GM23338 (cell line): ENCODE results near the gene SYNPR.

Experiments used
- CREB1 ChIP-seq: fragments of 250-450 bp; sonication (Bioruptor Pico); IDR thresholded peaks from 2 replicates; pipeline ENCODE4 v1.5.0; 2020; ENCODE audit warnings: low read depth, mild to moderate bottlenecking, moderate library complexity
- EZH2 ChIP-seq: fragments of 200-600 bp; sonication (generic); IDR thresholded peaks from one replicate; pipeline ENCODE4 v1.8.0; 2017; ENCODE audit warnings: antibody characterized with exemption, mild to moderate bottlenecking, low read depth; ENCODE audit not compliant: unreplicated experiment
- EZH2phosphoT487 ChIP-seq: fragments of 200-600 bp; sonication (generic); IDR thresholded peaks from one replicate; pipeline ENCODE4 v1.8.1; 2018; ENCODE audit warnings: antibody characterized with exemption; ENCODE audit not compliant: unreplicated experiment
- JUNB ChIP-seq: IDR thresholded peaks from one replicate; pipeline ENCODE4 v1.6.1; 2016; ENCODE audit warnings: antibody characterized with exemption; ENCODE audit not compliant: unreplicated experiment
- NANOG ChIP-seq: IDR thresholded peaks from 2 replicates; pipeline ENCODE4 v1.6.1; 2016; ENCODE audit warnings: antibody characterized with exemption, borderline replicate concordance
- POLR2AphosphoS5 ChIP-seq: IDR thresholded peaks from 2 replicates; pipeline ENCODE4 v1.6.1; 2016; ENCODE audit warnings: antibody characterized with exemption, low read depth
- STAT1 ChIP-seq: IDR thresholded peaks from one replicate; pipeline ENCODE4 v1.6.1; 2016; ENCODE audit warnings: antibody characterized with exemption; ENCODE audit not compliant: unreplicated experiment
- ZNF114 ChIP-seq: fragments of 250-450 bp; sonication (Bioruptor Pico); IDR thresholded peaks from 2 replicates; pipeline ENCODE4 v1.5.0; 2020; ENCODE audit warnings: mild to moderate bottlenecking, moderate library complexity
- ZNF331 ChIP-seq: fragments of 250-450 bp; sonication (Bioruptor Pico); IDR thresholded peaks from 2 replicates; pipeline ENCODE4 v1.5.0; 2020; ENCODE audit warnings: low read depth, mild to moderate bottlenecking, moderate library complexity
- TF ChIP-seq, protein P1 (sequence below), 2 experiments: fragments of 200-600 bp in 1 of 2; sonication (generic) in 1 of 2; conservative IDR thresholded peaks; 2 replicates each; pipeline versions ENCODE4 v1.5.1 to v1.6.1; 2016 to 2017; ENCODE audit warnings: antibody characterized with exemption in 2 of 2, low read depth in 2 of 2, mild to moderate bottlenecking in 2 of 2, moderate library complexity in 1 of 2
- TF ChIP-seq, protein P2 (sequence below): IDR thresholded peaks from one replicate; pipeline ENCODE4 v1.6.1; 2018; ENCODE audit warnings: antibody characterized with exemption; ENCODE audit not compliant: unreplicated experiment

DNA sequence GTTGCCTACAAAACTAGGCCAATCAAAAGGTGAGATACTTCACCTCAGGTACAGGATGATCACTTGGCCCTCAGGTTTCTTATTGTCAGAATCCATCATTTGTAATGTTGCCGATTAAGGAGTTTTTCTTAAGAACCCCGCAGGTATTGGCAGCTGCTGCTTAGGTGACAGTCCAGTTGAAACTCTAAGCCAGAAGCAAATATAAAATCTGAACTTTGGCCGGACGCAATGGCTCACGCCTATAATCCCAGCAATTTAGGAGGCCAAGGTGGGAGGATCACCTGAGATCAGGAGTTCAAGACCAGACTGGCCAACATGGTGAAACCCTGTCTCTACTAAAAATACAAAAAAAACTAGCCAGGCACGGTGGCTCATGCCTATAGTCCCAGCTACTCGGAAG, 331.3 kb downstream of the SYNPR start:
- no peak for TF ChIP-seq POLR2AphosphoS5
- TF ChIP-seq, protein P1, sequence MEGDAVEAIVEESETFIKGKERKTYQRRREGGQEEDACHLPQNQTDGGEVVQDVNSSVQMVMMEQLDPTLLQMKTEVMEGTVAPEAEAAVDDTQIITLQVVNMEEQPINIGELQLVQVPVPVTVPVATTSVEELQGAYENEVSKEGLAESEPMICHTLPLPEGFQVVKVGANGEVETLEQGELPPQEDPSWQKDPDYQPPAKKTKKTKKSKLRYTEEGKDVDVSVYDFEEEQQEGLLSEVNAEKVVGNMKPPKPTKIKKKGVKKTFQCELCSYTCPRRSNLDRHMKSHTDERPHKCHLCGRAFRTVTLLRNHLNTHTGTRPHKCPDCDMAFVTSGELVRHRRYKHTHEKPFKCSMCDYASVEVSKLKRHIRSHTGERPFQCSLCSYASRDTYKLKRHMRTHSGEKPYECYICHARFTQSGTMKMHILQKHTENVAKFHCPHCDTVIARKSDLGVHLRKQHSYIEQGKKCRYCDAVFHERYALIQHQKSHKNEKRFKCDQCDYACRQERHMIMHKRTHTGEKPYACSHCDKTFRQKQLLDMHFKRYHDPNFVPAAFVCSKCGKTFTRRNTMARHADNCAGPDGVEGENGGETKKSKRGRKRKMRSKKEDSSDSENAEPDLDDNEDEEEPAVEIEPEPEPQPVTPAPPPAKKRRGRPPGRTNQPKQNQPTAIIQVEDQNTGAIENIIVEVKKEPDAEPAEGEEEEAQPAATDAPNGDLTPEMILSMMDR (conservative IDR thresholded peaks at IDR 0.05; ENCODE audit: low read depth in 2 of 2) = no peak
- TF ChIP-seq EZH2 = no peak
- no peak for TF ChIP-seq CREB1
- TF ChIP-seq, protein P2, sequence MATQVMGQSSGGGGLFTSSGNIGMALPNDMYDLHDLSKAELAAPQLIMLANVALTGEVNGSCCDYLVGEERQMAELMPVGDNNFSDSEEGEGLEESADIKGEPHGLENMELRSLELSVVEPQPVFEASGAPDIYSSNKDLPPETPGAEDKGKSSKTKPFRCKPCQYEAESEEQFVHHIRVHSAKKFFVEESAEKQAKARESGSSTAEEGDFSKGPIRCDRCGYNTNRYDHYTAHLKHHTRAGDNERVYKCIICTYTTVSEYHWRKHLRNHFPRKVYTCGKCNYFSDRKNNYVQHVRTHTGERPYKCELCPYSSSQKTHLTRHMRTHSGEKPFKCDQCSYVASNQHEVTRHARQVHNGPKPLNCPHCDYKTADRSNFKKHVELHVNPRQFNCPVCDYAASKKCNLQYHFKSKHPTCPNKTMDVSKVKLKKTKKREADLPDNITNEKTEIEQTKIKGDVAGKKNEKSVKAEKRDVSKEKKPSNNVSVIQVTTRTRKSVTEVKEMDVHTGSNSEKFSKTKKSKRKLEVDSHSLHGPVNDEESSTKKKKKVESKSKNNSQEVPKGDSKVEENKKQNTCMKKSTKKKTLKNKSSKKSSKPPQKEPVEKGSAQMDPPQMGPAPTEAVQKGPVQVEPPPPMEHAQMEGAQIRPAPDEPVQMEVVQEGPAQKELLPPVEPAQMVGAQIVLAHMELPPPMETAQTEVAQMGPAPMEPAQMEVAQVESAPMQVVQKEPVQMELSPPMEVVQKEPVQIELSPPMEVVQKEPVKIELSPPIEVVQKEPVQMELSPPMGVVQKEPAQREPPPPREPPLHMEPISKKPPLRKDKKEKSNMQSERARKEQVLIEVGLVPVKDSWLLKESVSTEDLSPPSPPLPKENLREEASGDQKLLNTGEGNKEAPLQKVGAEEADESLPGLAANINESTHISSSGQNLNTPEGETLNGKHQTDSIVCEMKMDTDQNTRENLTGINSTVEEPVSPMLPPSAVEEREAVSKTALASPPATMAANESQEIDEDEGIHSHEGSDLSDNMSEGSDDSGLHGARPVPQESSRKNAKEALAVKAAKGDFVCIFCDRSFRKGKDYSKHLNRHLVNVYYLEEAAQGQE = no peak
- TF ChIP-seq EZH2phosphoT487 = no peak
- no peak for TF ChIP-seq JUNB
- TF ChIP-seq ZNF331 = no peak
- no peak for TF ChIP-seq ZNF114 (CRISPR knock-in tag)
- TF ChIP-seq NANOG = no peak
- no peak for TF ChIP-seq STAT1
